GM12891 (cell line): ENCODE results near the gene TNFSF12.

Source experiments
- POLR2A ChIP-seq: IDR thresholded peaks from 2 replicates; pipeline ENCODE4 v1.6.1; 2011; ENCODE audit warnings: low read depth, low read length, control low read depth
- TAF1 ChIP-seq: IDR thresholded peaks from 2 replicates; pipeline ENCODE4 v1.6.1; 2011; ENCODE audit warnings: low read depth, low read length, control low read depth

- TF ChIP-seq POLR2A (no peak), TAF1 (no peak)
These were observed 9.9 kb downstream of the TNFSF12 start, which contains the start of gene TNFSF13 for GRCh38 chr17:7558544-7559319.
